NCI-H2171 treated with DMSO at 0.1 percent for 48 hours (cell line): Measurements from ENCODE around the gene DHTKD1.
A peak's percentile ranks its signal among the peaks of the same experiment; 100 is the strongest.
"Not testable (repeated sequence)": the region's sequence is repeated elsewhere in the genome, so short reads cannot be mapped to it uniquely, and the experiment has no call there.

Experiments used
- DNase-seq: peaks from one replicate; lab custom pipeline; 2025; lab: John Stamatoyannopoulos, UW

The DHTKD1 gene

GRCh38 chr10:12067336-12067735, 1.4 kb upstream of the DHTKD1 start:
- no peak for DNase-seq

DNA sequence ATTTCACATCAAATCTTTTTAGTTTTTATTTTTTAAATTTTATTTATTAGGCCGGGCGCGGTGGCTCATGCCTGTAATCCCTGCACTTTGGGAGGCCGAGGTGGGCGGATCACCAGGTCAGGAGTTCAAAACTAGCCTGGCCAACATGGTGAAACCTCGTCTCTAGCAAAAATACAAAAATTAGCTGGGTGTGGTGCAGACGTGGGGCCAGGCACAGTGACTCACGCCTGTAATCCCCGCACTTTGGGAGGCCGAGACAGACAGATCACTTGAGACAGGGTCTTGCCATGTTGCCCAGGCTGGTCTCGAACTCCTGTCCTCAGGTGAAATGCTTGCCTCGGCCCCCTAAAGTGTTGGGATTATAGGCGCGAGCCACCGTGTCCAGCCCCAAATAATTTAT, 2.7 kb downstream of the DHTKD1 start:
- DNase-seq = not testable (repeated sequence)

DNA sequence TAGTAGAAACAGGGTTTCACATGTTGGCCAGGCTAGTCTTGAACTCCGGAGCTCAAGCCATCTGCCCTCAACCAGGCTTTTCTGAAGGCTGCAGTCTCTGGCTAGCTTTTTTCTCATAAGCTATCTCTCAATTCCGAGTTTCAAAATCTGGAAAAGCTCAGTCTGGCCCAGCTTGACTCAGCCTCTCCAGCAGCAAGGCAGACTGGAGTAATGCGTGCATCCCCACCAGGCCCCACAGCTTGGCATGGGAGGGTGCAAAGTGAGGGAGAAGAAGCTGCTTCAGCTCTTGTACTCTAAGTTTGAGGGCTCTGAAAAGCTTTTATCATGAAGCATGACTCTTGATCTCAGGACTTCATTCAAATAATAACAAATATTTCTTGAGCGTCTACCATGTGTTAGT, 4.8 kb downstream of the DHTKD1 start:
- DNase-seq = no peak

GRCh38 chr10:12077580-12078180, 8.9 kb downstream of the DHTKD1 start:
- DNase-seq = no peak

DNA sequence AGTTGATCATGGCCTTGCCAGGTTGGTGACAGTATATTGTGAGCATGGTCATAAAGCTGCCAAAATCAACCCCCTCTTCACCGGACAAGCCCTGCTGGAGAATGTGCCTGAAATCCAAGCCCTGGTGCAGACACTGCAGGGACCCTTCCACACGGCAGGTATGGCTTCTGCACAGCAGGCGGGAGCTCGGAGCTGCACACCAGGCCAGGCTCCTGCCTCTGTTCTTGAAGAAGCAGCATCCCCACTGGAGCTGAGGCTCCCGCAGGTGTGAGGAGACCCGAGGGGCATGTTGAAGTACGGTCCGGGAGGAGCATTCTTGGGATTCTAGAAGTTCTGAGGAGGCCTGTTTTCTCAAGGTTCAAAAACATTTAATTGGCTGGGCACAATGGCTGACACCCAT, 12.7 kb downstream of the DHTKD1 start:
- no peak for DNase-seq

DNA sequence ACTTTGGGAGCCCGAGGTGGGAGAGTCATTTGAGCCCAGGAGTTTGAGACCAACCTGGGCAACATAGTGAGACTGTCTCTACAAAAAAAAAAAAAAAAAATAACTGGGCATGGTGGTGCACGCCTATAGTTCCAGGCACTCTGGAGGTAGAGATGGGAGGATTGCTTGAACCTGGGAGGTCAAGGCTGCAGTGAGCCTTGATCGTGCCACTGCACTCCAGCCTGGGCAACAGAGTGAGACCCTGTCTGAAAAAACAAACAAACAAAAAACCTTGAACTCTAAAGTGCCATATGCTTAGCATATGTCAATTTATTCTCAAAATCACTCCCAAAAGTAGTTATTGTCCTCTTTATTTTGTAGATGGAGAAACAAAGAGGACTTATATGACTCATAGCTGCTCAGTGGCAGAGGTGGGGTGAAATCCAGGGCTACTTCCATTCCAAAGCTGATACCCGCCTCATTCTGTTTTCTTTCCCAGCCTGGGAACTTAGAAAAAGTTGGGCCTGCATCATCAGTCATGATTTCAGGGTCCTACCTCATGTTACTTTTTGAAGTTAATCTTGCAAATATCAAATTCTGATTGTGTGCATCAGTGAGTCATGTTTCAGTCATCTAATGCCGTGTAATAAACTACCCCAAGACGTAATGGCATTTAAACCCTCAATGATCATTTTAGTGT, 13.3 kb downstream of the DHTKD1 start:
- DNase-seq = no peak

DNA sequence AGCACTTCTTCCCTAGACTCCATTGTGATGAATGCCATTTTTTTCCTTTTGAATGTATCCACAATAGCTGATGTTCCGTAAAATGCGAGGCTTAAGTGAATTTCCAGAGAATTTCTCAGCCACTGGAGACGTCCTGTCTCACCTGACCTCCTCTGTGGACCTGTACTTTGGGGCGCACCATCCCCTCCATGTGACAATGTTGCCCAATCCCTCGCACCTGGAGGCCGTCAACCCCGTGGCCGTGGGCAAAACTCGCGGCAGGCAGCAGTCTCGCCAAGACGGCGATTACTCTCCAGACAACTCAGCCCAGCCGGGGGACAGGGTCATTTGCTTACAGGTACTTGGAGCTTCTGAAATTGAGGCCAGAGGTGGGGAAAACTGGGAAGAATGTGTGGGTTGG, 20.2 kb downstream of the DHTKD1 start:
- no peak for DNase-seq

DNA sequence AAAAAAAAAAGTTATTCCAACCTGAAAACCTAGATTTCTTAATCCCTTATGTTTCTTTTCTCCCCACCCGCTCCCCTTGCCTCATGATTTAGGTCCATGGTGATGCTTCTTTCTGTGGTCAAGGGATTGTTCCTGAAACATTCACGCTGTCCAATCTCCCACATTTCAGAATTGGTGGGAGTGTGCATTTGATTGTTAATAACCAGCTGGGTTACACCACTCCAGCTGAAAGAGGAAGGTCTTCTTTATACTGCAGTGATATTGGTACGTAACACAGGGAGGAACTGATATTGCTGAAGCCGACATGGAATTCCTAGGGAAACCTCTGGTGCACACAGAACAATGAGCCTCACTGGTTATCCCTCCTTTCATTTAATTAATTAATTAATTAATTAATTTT, 22.7 kb downstream of the DHTKD1 start:
- DNase-seq = no peak

- not testable (repeated sequence) for DNase-seq
Measured at GRCh38 chr10:12097361-12097760, 28.6 kb downstream of the DHTKD1 start.

- peak; percentile 77 for DNase-seq
Measured at GRCh38 chr10:12097791-12098190, 29.0 kb downstream of the DHTKD1 start.

DNA sequence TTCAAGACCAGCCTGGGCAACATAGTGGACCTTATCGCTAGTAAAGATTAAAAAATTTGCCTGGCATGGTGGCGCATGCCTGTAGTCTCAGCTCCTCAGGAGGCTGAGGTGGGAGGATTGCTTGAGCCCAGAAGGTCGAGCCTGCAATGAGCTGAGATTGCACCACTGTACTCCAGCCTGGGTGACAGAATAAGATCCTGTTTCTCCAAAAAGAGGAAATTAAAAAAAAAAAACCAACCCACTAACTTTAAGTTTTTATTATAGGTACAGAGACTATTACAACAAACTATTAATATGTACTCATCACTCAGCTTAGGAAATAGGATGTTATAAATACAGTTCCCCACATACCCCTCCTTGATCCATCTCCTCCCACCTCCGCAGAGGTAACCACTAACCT, 30.2 kb downstream of the DHTKD1 start:
- no peak for DNase-seq

- DNase-seq = no peak
Measured at GRCh38 chr10:12103802-12104201, 35.0 kb downstream of the DHTKD1 start.

GRCh38 chr10:12107781-12108180, 39.0 kb downstream of the DHTKD1 start:
- DNase-seq = no peak

DNA sequence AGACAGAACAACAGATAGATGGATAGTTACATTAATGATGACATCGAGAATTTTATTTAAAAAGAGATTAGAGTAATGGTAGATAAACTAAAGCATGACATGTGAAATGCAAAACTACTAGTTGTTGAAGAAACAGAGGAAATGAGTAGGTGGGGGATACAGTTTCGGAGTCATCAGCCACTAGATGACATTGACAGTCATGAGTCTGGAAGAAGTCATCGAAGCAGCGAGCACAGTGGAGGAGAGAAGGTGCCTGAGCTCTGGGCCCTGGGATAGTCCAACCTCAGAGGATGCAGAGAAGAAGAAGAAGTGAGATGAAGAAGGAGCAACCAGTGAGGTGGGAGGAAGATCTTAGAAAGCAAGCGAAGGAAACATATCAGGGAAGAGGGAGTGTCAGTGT, 40.5 kb downstream of the DHTKD1 start:
- DNase-seq = no peak

DNA sequence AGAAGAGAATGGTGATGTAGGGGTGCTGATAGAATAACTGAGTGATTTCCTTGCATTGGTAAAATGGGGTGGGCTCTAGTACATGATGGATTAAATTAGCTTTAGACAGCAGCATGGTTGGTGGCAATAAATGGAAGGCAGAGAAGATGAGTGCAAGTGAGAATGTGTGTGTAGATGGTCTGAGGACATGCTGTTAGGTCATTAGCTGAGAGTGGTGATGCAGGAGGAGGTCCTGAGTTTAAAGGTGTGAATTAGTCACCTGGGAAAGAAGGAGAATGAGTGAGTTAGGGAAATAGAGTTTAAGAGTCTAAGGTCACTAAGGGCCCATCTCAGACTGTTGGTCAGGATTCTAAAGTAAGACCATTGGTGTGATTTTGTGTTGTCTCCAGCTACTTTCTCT, 42.8 kb downstream of the DHTKD1 start:
- no peak for DNase-seq

DNA sequence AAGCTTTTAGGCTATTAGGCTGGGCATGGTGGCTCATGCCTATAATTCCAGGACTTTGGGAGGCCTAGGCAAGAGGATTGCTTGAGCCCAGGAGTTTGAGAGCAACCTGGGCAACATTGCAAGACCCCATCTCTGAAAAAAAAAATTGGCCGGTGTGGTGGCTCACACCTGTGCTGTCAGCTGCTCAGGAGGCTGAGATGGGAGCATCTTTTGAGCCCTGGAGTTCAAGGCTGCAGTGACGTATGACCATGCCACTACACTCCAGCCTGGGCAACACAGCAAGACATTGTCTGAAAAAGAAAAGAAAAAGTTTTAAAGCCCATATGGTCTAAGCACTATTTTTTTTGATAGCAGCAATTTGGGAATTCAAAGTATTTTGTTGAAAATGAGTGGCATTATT, 44.9 kb downstream of the DHTKD1 start:
- no peak for DNase-seq

GRCh38 chr10:12121673-12122072, 52.9 kb downstream of the DHTKD1 start:
- no peak for DNase-seq

GRCh38 chr10:12129222-12130111, 60.7 kb downstream of the DHTKD1 start, which contains the start of gene SEC61A2:
TSS of gene SEC61A2 (plus strand) at chr10:12129677. CDS start at chr10:12129788, 111 bp downstream.
- DNase-seq = peak; percentile 64

GRCh38 chr10:12130237-12130872, 61.6 kb downstream of the DHTKD1 start:
- DNase-seq = peak; percentile 46

- DNase-seq = no peak
Measured at GRCh38 chr10:12135631-12136030, 66.9 kb downstream of the DHTKD1 start.

GRCh38 chr10:12140038-12140437, 71.3 kb downstream of the DHTKD1 start:
- DNase-seq = no peak

DNA sequence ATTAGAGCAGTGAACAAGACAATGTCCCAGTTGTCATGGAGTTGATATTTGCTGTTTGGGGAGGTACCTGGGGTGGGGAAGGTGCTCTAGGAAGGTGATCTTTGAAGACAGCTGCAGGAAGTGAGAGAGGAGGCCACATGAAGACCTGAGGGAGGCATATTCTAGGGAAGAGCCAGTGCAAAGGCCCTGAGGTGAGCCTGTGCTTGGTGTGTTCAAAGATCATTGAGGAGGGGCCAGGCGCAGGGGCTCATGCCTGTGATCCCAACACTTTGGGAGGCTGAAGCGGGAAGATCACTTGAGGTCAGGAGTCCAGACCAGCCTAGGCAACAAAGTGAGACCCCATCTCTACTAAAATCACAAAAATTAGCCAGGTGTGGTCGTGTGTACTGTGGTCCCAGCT, 75.8 kb downstream of the DHTKD1 start:
- no peak for DNase-seq
